HG03575 (cell line): ENCODE data around the gene ARID4B.
"Not testable (repeated sequence)": the region's sequence is repeated elsewhere in the genome, so short reads cannot be mapped to it uniquely, and the experiment has no call there.

Experiments
- ATAC-seq: cut with Tn5 transposase; IDR thresholded peaks from one replicate; pipeline ENCODE4 v1.9.1; 2021; ENCODE audit not compliant: unreplicated experiment, insufficient number of reproducible peaks, low FRiP score; ENCODE audit errors: extremely low read depth

Gene ARID4B

GRCh38 chr1:235329139-235329902, 1.3 kb upstream of the ARID4B start:
- no peak for ATAC-seq

GRCh38 chr1:235328271-235329138, 526 bp upstream of the ARID4B start, which contains the start of gene GGPS1:
Gene GGPS1 (plus strand): TSS chr1:235328570. CDS start chr1:235335265, 6,695 bp downstream.
- peak; percentile 28 for ATAC-seq

- ATAC-seq = no peak
These were observed 1.0 kb downstream of the ARID4B start for GRCh38 chr1:235326719-235327558.

- no peak for ATAC-seq
These were observed 2.1 kb downstream of the ARID4B start for GRCh38 chr1:235325854-235326253.

GRCh38 chr1:235325139-235325538, 2.8 kb downstream of the ARID4B start:
- ATAC-seq = no peak

- ATAC-seq = no peak
These were observed 3.7 kb downstream of the ARID4B start for GRCh38 chr1:235324296-235324695.

- ATAC-seq = no peak
These were observed 7.3 kb downstream of the ARID4B start for GRCh38 chr1:235320521-235321179.

GRCh38 chr1:235319255-235319654, 8.7 kb downstream of the ARID4B start:
- ATAC-seq = no peak

- ATAC-seq = no peak
These were observed 10.8 kb downstream of the ARID4B start for GRCh38 chr1:235317168-235317567.

GRCh38 chr1:235315735-235316134, 12.2 kb downstream of the ARID4B start:
- no peak for ATAC-seq

GRCh38 chr1:235315173-235315572, 12.8 kb downstream of the ARID4B start:
- no peak for ATAC-seq

- ATAC-seq = no peak
These were observed 13.9 kb downstream of the ARID4B start for GRCh38 chr1:235313931-235314678.

- ATAC-seq = no peak
These were observed 14.7 kb downstream of the ARID4B start for GRCh38 chr1:235313262-235313661.

- ATAC-seq = not testable (repeated sequence)
These were observed 18.8 kb downstream of the ARID4B start for GRCh38 chr1:235309206-235309605.

- no peak for ATAC-seq
These were observed 20.5 kb downstream of the ARID4B start for GRCh38 chr1:235307158-235308124.

GRCh38 chr1:235304549-235305451, 23.2 kb downstream of the ARID4B start:
- no peak for ATAC-seq
